ENCODE results near the gene CNNM1.

GRCh38 chr10:99403674-99404073 is 74.5 kb downstream of the CNNM1 start:
- TF ChIP-seq POLR2A (IDR thresholded peaks at IDR 0.05) (no peak), CTCF (IDR thresholded peaks at IDR 0.05) (no peak)
